Common myeloid progenitor, CD34-positive (primary cell): ENCODE measurements around the gene ABCB8.

Experiments
- CTCF ChIA-PET: fragments of 350-600 bp; sonication (Branson Sonifier 250); formaldehyde crosslinking; loops from one replicate; lab custom pipeline; 2021; ENCODE audit warnings: antibody characterized with exemption; lab: Charles Lee
- POLR2A ChIA-PET: fragments of 350-600 bp; sonication (Branson Sonifier 250); formaldehyde crosslinking; loops from one replicate; lab custom pipeline; 2021; ENCODE audit warnings: antibody characterized with exemption; lab: Charles Lee
- DNase-seq, 3 donors: peaks; one replicate each; pipeline versions ENCODE4 v3.0.0 to v3.0.0-alpha.2; 2013
- H3K27ac ChIP-seq, 2 experiments: 1 replicate in 1 of 2; 2 replicates in 1 of 2; pipeline ENCODE4 v1.7.0; 2013; ENCODE audit warnings: inconsistent platforms in 2 of 2, low read length in 2 of 2, mild to moderate bottlenecking in 2 of 2, low read depth in 1 of 2, moderate library complexity in 1 of 2; ENCODE audit not compliant: severe bottlenecking in 2 of 2, insufficient read depth in 1 of 2, poor library complexity in 1 of 2
- H3K27me3 ChIP-seq, 5 experiments: replicated peaks in 2 of 5; 1 replicate in 3 of 5; 2 replicates in 2 of 5; pipeline versions ENCODE4 v1.6.1 to v1.7.0; 2013; ENCODE audit warnings: low read length in 4 of 5, mild to moderate bottlenecking in 2 of 5, moderate library complexity in 2 of 5, inconsistent platforms in 1 of 5; ENCODE audit not compliant: insufficient read depth in 5 of 5, control insufficient read depth in 4 of 5
- H3K36me3 ChIP-seq, 4 experiments: 1 replicate in 2 of 4; 2 replicates in 2 of 4; pipeline versions ENCODE4 v1.6.1 to v1.7.0; 2013; ENCODE audit warnings: low read length in 3 of 4, control low read depth in 1 of 4, mild to moderate bottlenecking in 1 of 4; ENCODE audit not compliant: control insufficient read depth in 4 of 4, insufficient read depth in 4 of 4
- H3K4me1 ChIP-seq, 4 experiments: 1 replicate in 3 of 4; 2 replicates in 1 of 4; pipeline versions ENCODE4 v1.6.1 to v1.7.1; 2013; ENCODE audit warnings: low read length in 3 of 4, mild to moderate bottlenecking in 3 of 4, control low read depth in 1 of 4, inconsistent platforms in 1 of 4, moderate library complexity in 1 of 4; ENCODE audit not compliant: control insufficient read depth in 4 of 4, insufficient read depth in 4 of 4; ENCODE audit errors: control extremely low read depth in 1 of 4
- H3K4me3 ChIP-seq, 7 experiments: 1 replicate in 4 of 7; 2 replicates in 3 of 7; pipeline versions ENCODE4 v1.5.1 to v1.7.0; 2013; ENCODE audit warnings: mild to moderate bottlenecking in 7 of 7, low read length in 6 of 7, moderate library complexity in 6 of 7, inconsistent platforms in 2 of 7, low read depth in 2 of 7, control low read depth in 1 of 7; ENCODE audit not compliant: insufficient read depth in 4 of 7, control insufficient read depth in 1 of 7; ENCODE audit errors: extremely low read depth in 1 of 7
- H3K9me3 ChIP-seq, 5 experiments: 1 replicate in 4 of 5; 2 replicates in 1 of 5; pipeline versions ENCODE4 v1.6.1 to v1.7.1; 2013; ENCODE audit warnings: low read length in 4 of 5, mild to moderate bottlenecking in 2 of 5, inconsistent platforms in 1 of 5, low read depth in 1 of 5, moderate library complexity in 1 of 5; ENCODE audit not compliant: control insufficient read depth in 4 of 5, insufficient read depth in 2 of 5; ENCODE audit errors: control extremely low read depth in 1 of 5
- WGBS: methylation state at CpG from one replicate; pipeline ENCODE4 v1.1.5; 2013; ENCODE audit not compliant: insufficient coverage; 5-methylcytosine and 5-hydroxymethylcytosine counted together

Gene ABCB8

DNA sequence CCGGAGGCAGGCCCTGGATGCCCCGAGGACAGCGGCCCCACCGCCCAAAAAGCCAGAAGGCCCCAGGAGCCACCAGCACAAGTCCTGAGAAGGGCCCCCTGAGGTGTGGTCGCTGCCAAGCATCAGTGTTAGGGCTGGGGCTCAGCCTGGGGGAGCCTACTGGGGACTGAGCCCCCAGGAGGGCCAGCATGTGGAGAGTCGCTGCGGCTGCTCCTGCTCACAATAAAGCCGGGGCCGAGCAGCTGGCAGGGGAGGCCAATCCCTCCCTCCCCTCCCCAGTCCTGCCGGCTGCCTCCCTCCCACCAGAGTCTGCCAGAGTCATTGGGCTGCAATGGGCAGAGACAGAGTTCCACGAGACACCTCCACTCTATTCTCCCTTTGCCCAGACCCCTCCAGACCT is 17.0 kb downstream of the ABCB8 start:
- Histone ChIP-seq H3K27me3 (peaks cover 0 to 3% (median 0%) of the 10 kb centered on the region in 5 experiments), H3K4me1 (peaks cover 0 to 23% (median 18%) of the 10 kb centered on the region in 4 experiments), H3K4me3 (no peak overlapping the region), H3K27ac (no peak overlapping the region), H3K36me3 (peaks cover 0 to 7% (median 5%) of the 10 kb centered on the region in 4 experiments), H3K9me3 (no peaks in the 10 kb centered on the region)
- ChIA-PET POLR2A (no interaction called here), CTCF (interaction anchor here (1.4 to 1.9 kb wide), 3 partner anchors 10 to 27 kb away, joined by 3 to 5 read pairs (median 4); no protein-coding TSS in a partner anchor)
- WGBS: 98% methylated on average over 9 of the region's 11 CpGs
- DNase-seq: no peak

- POLR2A ChIA-PET: interaction anchor here (0.7 kb wide), 1 partner anchor 14 kb away, joined by 3 read pairs; no protein-coding TSS in a partner anchor
- 90% methylated on average over 7 of the region's 9 CpGs for WGBS
These were observed 17.7 kb downstream of the ABCB8 start for GRCh38 chr7:151045967-151046366.

GRCh38 chr7:151046603-151047573 is 18.6 kb downstream of the ABCB8 start:
- H3K36me3 ChIP-seq: peaks cover 0 to 6% (median 5%) of the 10 kb centered on the region in 4 experiments
- ChIA-PET POLR2A (interaction anchor here (0.6 to 1.4 kb wide), 3 partner anchors 15 to 42 kb away, joined by 3 to 5 read pairs (median 4); no protein-coding TSS in a partner anchor), CTCF (interaction anchor here (0.8 to 1.9 kb wide), 4 partner anchors 10 to 61 kb away, joined by 3 to 6 read pairs (median 4); no protein-coding TSS in a partner anchor)
- DNase-seq: peak in 2 of 3 donors; percentile 78 to 81
- peak overlapping the region in 1 of 7 experiments; percentile 42 for H3K4me3 ChIP-seq
- no peak overlapping the region for H3K27ac ChIP-seq
- 29% methylated on average over 3 of the region's 14 CpGs for WGBS
- peaks cover 0 to 27% (median 25%) of the 10 kb centered on the region in 4 experiments for H3K4me1 ChIP-seq
- no peaks in the 10 kb centered on the region for H3K9me3 ChIP-seq
- peaks cover 0 to 13% (median 0%) of the 10 kb centered on the region in 5 experiments for H3K27me3 ChIP-seq

More at GRCh38 chr7:151045967-151046366, 17.7 kb downstream of the ABCB8 start:
- Histone ChIP-seq H3K4me3 (no peak overlapping the region), H3K9me3 (no peaks in the 10 kb centered on the region), H3K27me3 (peaks cover 0 to 10% (median 0%) of the 10 kb centered on the region in 5 experiments), H3K4me1 (peaks cover 0 to 19% (median 18%) of the 10 kb centered on the region in 4 experiments), H3K27ac (no peak overlapping the region), H3K36me3 (peaks cover 0 to 7% (median 5%) of the 10 kb centered on the region in 4 experiments)
- CTCF ChIA-PET: interaction anchor here (0.8 to 1.5 kb wide), 4 partner anchors 9 to 62 kb away, joined by 3 to 4 read pairs (median 3); no protein-coding TSS in a partner anchor
- no peak for DNase-seq

DNA sequence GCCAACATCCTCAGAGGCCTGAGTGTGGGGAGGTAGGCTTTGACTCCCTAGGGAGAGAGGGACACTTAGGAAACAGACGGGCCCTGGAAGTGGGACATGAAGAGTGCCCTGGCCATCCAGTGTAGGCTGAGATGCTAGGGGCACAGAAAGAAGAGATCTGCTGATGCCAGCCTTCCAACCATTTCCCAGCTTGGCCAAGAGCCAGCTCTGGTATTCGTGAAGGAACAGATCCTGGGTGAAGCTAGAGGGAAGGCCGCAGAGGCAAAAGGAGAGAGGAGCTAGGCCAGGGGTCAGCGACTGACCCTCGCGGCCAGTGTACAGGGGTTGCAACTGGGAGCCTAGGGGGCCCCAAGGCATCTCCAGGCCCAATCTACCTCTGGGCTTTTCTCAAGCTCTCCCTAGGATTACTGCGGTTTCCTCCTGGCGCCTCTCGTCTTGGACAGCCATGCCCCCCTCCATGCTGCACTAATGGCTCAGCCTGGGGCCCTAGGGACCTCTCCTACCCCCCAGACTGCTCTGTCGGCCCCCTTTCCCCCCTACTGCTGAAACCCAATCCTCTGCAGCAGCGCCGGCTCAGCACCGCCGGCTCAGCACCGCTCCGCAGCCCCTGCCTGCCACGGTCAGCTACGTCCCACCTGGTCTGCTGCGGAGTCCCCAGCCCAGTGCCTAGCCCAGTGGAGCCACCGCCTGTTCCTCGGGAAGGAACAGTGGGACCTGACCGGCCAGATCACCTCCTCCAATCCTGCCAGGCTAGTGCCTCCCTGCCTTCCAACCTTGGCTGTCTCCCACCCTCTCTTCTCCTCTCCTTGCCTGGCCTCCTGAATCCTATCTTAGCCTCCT is 19.9 kb downstream of the ABCB8 start, which contains the start of gene ASIC3:
ASIC3 (plus strand) TSS at position 556 of the 840 bp plus-strand sequence. CDS start 355 bp downstream, outside the sequence.
- H3K9me3 ChIP-seq: no peaks in the 10 kb centered on the region
- POLR2A ChIA-PET: no interaction called here
- peaks cover 0 to 13% (median 0%) of the 10 kb centered on the region in 5 experiments for H3K27me3 ChIP-seq
- no peak within 1 kb of the TSS for H3K4me3 ChIP-seq
- peaks cover 0 to 7% (median 4%) of the 10 kb centered on the region in 4 experiments for H3K36me3 ChIP-seq
- 92% methylated on average over 15 of the region's 22 CpGs for WGBS
- CTCF ChIA-PET: interaction anchor here (0.7 to 1.9 kb wide), 2 partner anchors 30 to 170 kb away, joined by 3 to 6 read pairs; no protein-coding TSS in a partner anchor
- no peak within 1 kb of the TSS for H3K27ac ChIP-seq
- DNase-seq: no peak
- H3K4me1 ChIP-seq: peaks cover 0 to 40% (median 32%) of the 10 kb centered on the region in 4 experiments

GRCh38 chr7:151048911-151049463 is 20.7 kb downstream of the ABCB8 start:
- POLR2A ChIA-PET: no interaction called here
- DNase-seq: no peak
- CTCF ChIA-PET: no interaction called here
- Histone ChIP-seq H3K4me3 (no peak overlapping the region), H3K36me3 (peaks cover 0 to 7% (median 1%) of the 10 kb centered on the region in 4 experiments), H3K27me3 (peaks cover 0 to 13% (median 0%) of the 10 kb centered on the region in 5 experiments), H3K4me1 (peaks cover 0 to 44% (median 35%) of the 10 kb centered on the region in 4 experiments), H3K9me3 (no peaks in the 10 kb centered on the region), H3K27ac (no peak overlapping the region)
- WGBS: 98% methylated on average over 38 of the region's 38 CpGs

GRCh38 chr7:151051108-151051507 is 22.9 kb downstream of the ABCB8 start:
- ChIA-PET POLR2A (no interaction called here), CTCF (interaction anchor here (0.8 to 1.5 kb wide), 5 partner anchors 10 to 62 kb away, joined by 3 to 5 read pairs (median 3); no protein-coding TSS in a partner anchor)
- Histone ChIP-seq H3K4me3 (no peak overlapping the region), H3K9me3 (no peaks in the 10 kb centered on the region), H3K4me1 (peaks cover 0 to 44% (median 34%) of the 10 kb centered on the region in 4 experiments), H3K27ac (no peak overlapping the region), H3K27me3 (peaks cover 0 to 13% (median 0%) of the 10 kb centered on the region in 5 experiments), H3K36me3 (peaks cover 0 to 3% (median 1%) of the 10 kb centered on the region in 4 experiments)
- peak; percentile 87 to 93 (median 93) for DNase-seq
- 3% methylated on average over 40 of the region's 50 CpGs for WGBS
